ENCODE results near the gene PSME3.

DNA sequence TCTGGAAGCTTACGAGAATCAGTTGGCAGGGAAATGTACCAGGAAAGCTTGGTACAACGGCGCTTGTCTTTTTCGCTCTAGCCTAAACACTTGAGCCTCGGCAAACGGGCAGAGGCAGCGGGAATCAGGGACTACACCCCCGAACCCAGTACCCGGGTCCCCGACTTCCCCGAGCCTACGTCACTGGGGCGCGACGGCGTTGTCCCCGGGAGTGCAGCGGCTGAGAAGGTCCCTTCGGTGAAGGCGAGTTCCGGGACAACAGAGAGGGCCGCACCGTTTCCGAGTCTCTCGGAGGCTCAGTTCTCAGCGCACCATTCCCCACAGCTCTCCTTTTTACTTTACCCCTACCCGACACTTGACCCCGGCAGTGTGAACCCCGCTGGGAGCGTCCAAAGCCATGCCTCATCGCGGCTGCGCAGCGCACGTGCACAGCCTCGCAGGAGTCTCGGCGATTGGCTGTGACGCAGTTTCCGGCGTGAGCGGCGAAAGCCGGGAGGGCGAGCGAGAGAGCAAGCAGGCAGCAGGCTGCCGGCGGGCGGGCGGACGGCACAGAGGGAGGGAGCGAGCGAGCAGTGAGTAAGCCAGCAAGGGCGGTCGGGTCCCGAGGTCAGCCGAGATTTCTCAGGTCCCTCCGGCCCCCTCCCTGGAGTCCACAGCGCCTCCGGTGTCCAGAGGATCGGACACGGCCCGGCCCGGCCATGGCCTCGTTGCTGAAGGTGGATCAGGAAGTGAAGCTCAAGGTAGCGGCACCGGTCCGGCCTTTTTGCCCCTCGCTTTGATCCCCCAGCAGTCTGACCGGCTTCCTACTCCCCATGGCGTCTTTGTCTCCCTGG is at the start of gene PSME3:
- TF ChIP-seq, protein P1, sequence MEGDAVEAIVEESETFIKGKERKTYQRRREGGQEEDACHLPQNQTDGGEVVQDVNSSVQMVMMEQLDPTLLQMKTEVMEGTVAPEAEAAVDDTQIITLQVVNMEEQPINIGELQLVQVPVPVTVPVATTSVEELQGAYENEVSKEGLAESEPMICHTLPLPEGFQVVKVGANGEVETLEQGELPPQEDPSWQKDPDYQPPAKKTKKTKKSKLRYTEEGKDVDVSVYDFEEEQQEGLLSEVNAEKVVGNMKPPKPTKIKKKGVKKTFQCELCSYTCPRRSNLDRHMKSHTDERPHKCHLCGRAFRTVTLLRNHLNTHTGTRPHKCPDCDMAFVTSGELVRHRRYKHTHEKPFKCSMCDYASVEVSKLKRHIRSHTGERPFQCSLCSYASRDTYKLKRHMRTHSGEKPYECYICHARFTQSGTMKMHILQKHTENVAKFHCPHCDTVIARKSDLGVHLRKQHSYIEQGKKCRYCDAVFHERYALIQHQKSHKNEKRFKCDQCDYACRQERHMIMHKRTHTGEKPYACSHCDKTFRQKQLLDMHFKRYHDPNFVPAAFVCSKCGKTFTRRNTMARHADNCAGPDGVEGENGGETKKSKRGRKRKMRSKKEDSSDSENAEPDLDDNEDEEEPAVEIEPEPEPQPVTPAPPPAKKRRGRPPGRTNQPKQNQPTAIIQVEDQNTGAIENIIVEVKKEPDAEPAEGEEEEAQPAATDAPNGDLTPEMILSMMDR (IDR thresholded peaks at IDR 0.05), result peak in 1 of 4 experiments; percentile 2
- TF ChIP-seq POLR2AphosphoS5 (IDR thresholded peaks at IDR 0.05) (peak; percentile 98 to 99 (median 99)), EP300 (IDR thresholded peaks at IDR 0.05) (no peak), POLR2A (IDR thresholded peaks at IDR 0.05) (peak; percentile 92 to 96)
